H1 (cell line): ENCODE results near the gene CCL3. TPM values are rescaled to one million over a fixed set of nuclear protein-coding genes. Genes with fewer than 3 reads are reported as not detected.

Experiments used
- BRCA1 ChIP-seq: IDR thresholded peaks from 2 replicates; pipeline ENCODE4 v1.6.1; 2012; ENCODE audit warnings: low read depth, low read length, improper control_type of control experiment
- CBX5 ChIP-seq: fragments of 300-800, 300-1000 bp; sonication (generic); IDR thresholded peaks from 2 replicates; pipeline ENCODE4 v1.7.1; 2016; ENCODE audit warnings: antibody characterized with exemption, low read length, low read depth
- CHD7 ChIP-seq: fragments of 300-600 bp; sonication (generic); IDR thresholded peaks from 2 replicates; pipeline ENCODE4 v1.7.1; 2012; ENCODE audit warnings: low read length, moderate library complexity, mild to moderate bottlenecking, inconsistent platforms; ENCODE audit not compliant: insufficient replicate concordance
- SP4 ChIP-seq: IDR thresholded peaks from 2 replicates; pipeline ENCODE4 v1.6.1; 2012; ENCODE audit warnings: low read length, inconsistent platforms
- polyA plus RNA-seq, 7 experiments: library from polyadenylated mRNA; depleted of rRNA in 3 of 7; stranded (reverse) in 5 of 7; unstranded in 2 of 7; fragments of >200 nt in 5 of 7; fragments of 200-250 nt in 2 of 7; gene quantifications; 1 replicate in 5 of 7; 2 replicates in 1 of 7; 4 replicates in 1 of 7; pipeline versions ENCODE4 v1.2.1 to v1.2.3, GENCODE V29; 2011 to 2013; ENCODE audit warnings: missing spikeins in 2 of 7, mixed read lengths in 2 of 7
- total RNA-seq: library from RNA; stranded (reverse); fragmentation: NEBNext Ultra II Directional; extraction: Animal tissue kit (Norgen Biotek cat#: 25700); gene quantifications from 2 replicates; pipeline ENCODE4 v1.2.1, GENCODE V29; 2021
- TF ChIP-seq, protein P1 (sequence below): IDR thresholded peaks from 2 replicates; pipeline ENCODE4 v1.6.1; 2012; ENCODE audit warnings: inconsistent platforms

CCL3 gene
- total and polyA plus RNA-seq, 2 of the 8 experiments (the other 6 are each of a cell fraction or from before 2014, with no cell fraction given) = not detected

DNA sequence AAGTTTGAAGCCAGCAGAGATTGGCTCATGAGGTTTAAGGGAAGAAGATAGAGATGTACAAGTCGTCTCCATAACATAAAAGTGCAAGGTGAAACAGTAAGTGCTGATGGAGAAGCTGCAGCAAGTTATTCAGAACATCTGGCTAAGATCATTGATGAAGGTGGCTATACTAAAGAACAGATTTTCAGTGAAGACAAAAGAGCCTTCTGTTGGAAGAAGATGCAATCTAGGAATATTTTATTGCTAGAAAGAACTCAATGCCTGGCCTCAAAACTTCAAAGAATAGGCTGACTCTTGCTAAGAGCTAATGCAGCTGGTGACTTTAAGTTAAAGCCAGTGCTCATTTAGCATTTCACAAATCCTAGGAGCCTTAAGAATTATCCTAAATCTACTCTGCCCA lies 39.7 kb upstream of the CCL3 start (continued):
- TF ChIP-seq CHD7 (no peak), SP4 (no peak), CBX5 (no peak), BRCA1 (no peak)
- TF ChIP-seq, protein P1, sequence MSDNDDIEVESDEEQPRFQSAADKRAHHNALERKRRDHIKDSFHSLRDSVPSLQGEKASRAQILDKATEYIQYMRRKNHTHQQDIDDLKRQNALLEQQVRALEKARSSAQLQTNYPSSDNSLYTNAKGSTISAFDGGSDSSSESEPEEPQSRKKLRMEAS = no peak
